ENCODE results near the gene SMR3A.

DNA sequence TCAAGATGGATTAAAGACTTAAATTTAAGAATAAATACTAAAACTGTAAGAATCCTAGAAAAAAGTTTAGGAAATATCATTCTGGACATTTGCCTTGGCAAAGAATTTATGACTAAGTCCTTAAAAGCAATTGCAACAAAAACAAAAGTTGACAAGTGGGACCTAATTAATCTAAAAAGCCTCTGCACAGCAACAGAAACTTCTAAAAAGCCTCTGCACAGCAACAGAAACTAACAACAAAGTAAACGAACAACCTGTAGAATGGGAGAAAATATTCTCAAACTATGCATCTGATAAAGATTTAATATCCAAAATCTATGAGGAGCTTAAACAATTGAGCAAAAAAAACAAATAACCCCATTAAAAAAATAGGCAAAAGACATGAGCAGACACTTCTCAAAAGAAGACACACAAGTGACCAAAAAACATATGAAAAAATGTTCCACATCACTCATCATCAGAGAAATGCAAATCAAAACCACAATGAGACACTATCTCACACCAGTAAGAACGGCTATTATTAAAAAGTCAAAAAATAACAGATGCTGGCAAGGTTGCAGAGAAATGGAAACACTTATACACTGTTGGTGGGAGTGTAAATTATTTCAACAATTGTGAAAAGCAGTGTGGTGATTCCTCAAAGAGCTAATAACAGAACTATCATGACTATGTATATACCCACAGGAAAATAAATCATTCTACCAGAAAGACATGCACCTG is 31.7 kb downstream of the SMR3A start:
- TF ChIP-seq, protein P1, sequence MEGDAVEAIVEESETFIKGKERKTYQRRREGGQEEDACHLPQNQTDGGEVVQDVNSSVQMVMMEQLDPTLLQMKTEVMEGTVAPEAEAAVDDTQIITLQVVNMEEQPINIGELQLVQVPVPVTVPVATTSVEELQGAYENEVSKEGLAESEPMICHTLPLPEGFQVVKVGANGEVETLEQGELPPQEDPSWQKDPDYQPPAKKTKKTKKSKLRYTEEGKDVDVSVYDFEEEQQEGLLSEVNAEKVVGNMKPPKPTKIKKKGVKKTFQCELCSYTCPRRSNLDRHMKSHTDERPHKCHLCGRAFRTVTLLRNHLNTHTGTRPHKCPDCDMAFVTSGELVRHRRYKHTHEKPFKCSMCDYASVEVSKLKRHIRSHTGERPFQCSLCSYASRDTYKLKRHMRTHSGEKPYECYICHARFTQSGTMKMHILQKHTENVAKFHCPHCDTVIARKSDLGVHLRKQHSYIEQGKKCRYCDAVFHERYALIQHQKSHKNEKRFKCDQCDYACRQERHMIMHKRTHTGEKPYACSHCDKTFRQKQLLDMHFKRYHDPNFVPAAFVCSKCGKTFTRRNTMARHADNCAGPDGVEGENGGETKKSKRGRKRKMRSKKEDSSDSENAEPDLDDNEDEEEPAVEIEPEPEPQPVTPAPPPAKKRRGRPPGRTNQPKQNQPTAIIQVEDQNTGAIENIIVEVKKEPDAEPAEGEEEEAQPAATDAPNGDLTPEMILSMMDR (IDR thresholded peaks at IDR 0.05): no peak
- no peak for TF ChIP-seq POLR2A (IDR thresholded peaks at IDR 0.05)
